ENCODE results near the gene DDX52. TPM values are rescaled to one million over a fixed set of nuclear protein-coding genes. Genes with fewer than 3 reads are reported as not detected.

Gene DDX52
- total and polyA plus RNA-seq, 11 donors = 6.7 to 20.9 (median 13.9) TPM

DNA sequence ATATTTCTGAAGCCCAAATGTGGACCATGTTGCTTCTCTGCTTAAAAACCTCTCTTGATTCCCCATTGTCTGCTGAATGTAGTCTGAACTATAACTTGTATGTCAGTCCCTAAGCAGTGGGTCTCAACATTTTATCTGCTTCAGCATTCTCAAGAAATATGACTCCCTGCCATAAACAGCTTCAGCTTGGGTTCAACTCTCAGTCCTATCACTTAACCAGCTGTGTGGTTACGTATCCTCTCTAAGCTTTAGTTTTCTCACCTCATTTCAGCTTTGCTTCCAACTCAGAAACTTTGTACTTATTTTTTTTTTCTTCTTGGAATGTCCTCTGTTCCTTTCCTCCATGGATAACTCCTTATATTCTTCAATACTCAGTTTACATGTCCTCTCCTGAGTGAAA, 4.6 kb upstream of the DDX52 start:
- no peak for TF ChIP-seq POLR2A (IDR thresholded peaks at IDR 0.05)
- no peak for TF ChIP-seq CTCF (IDR thresholded peaks at IDR 0.05)
- no peak overlapping the region for H3K4me3 ChIP-seq
- intact Hi-C loops (cut with DNase I) = loop anchor here in 4 of 10 donors (2.0 to 10.0 kb wide), 4 partner anchors 123 to 177 kb away; no protein-coding TSS in a partner anchor
- H3K36me3 ChIP-seq = no peaks in the 10 kb centered on the region
- H3K4me1 ChIP-seq = peaks cover 0 to 26% (median 7%) of the 10 kb centered on the region in 12 donors
- no peak overlapping the region for H3K27ac ChIP-seq
- WGBS, 4 donors = 65 to 72% (median 69%) methylated on average over 1 of the region's 1 CpG
- ATAC-seq = no peak
- peaks cover 0 to 36% (median 0%) of the 10 kb centered on the region in 9 donors for H3K27me3 ChIP-seq
- DNase-seq = no peak
- H3K9me3 ChIP-seq = no peaks in the 10 kb centered on the region

DNA sequence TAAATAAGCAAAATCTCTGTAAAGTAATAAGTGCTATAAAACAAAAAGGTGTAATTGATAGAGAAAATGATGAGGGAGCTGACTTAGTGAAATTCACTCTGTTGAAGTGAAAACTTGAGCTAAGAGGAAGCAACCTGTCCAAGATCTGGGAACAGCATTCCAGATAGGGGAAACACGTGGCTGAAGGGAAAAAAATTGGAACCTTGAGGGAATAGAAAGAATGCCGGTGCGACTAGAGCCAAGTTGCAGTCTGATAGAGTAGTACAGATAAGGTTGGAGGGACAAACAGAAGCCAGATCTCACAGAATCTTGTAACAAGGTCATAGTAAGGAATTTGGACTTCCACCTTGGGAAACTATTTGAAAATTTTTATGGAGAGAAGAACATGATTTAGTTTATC, 623 bp upstream of the DDX52 start:
- Histone ChIP-seq H3K4me3 (peak overlapping the region in 11 of 12 donors; percentile 69 to 97 (median 80)), H3K27ac (peak overlapping the region in 11 of 12 donors; percentile 79 to 94 (median 87)), H3K4me1 (peaks cover 0 to 45% (median 24%) of the 10 kb centered on the region in 12 donors), H3K36me3 (peaks cover 0 to 30% (median 26%) of the 10 kb centered on the region in 9 donors), H3K27me3 (peaks cover 0 to 16% (median 0%) of the 10 kb centered on the region in 9 donors), H3K9me3 (no peaks in the 10 kb centered on the region)
- intact Hi-C loops (cut with DNase I) = loop anchor here in 1 of 10 donors (10.0 kb wide), 1 partner anchor 181 kb away; no protein-coding TSS in a partner anchor
- ATAC-seq = no peak
- 4 to 5% (median 5%) methylated on average over 3 of the region's 3 CpGs for WGBS, 4 donors
- TF ChIP-seq CTCF (IDR thresholded peaks at IDR 0.05) = no peak
- TF ChIP-seq POLR2A (IDR thresholded peaks at IDR 0.05) = no peak
- DNase-seq = no peak

GRCh38 chr17:37642681-37643080, 565 bp downstream of the DDX52 start:
- intact Hi-C loops (cut with DNase I) = loop anchor here in 1 of 10 donors (10.0 kb wide), 1 partner anchor 182 kb away; no protein-coding TSS in a partner anchor
- H3K27ac ChIP-seq = peak overlapping the region in 11 of 12 donors; percentile 79 to 94 (median 87)
- peaks cover 0 to 42% (median 35%) of the 10 kb centered on the region in 9 donors for H3K36me3 ChIP-seq
- peaks cover 0 to 38% (median 22%) of the 10 kb centered on the region in 12 donors for H3K4me1 ChIP-seq
- WGBS, 4 donors = 1 to 2% (median 2%) methylated on average over 7 of the region's 7 CpGs
- H3K9me3 ChIP-seq = no peaks in the 10 kb centered on the region
- peaks cover 0 to 12% (median 0%) of the 10 kb centered on the region in 9 donors for H3K27me3 ChIP-seq
- peak in 2 of 4 donors; percentile 19 to 34 for ATAC-seq
- TF ChIP-seq POLR2A (IDR thresholded peaks at IDR 0.05) (no peak), CTCF (IDR thresholded peaks at IDR 0.05) (no peak)
- peak overlapping the region; percentile 68 to 97 (median 78) for H3K4me3 ChIP-seq
- no peak for DNase-seq

DNA sequence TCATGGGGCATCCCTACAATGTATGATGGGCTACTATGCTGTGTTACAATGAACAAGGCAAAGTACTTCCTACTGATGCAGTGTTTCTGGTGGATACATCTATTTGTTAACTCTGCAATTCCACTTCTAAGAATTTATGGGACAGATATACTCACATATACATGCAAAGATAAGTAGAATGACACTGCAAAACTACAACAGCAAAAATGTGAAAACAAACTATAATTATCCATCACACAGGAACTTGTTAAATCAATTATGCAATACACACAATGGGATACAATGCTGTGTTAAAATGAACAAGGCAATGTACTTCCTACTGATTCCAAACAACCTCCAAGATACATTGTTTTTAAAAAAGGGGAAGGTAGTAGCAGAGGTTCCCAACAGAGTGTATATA, 3.2 kb downstream of the DDX52 start:
- no peak overlapping the region for H3K27ac ChIP-seq
- intact Hi-C loops (cut with DNase I) = loop anchor here in 1 of 10 donors (10.0 kb wide), 1 partner anchor 185 kb away; no protein-coding TSS in a partner anchor

More for the DNA sequence above, 3.2 kb downstream of the DDX52 start:
- TF ChIP-seq POLR2A (IDR thresholded peaks at IDR 0.05) = no peak
- no peak for TF ChIP-seq CTCF (IDR thresholded peaks at IDR 0.05)
- DNase-seq (no peak), ATAC-seq (no peak)
- Histone ChIP-seq H3K9me3 (no peaks in the 10 kb centered on the region), H3K27me3 (peaks cover 0 to 3% (median 0%) of the 10 kb centered on the region in 9 donors), H3K4me1 (peaks cover 0 to 38% (median 22%) of the 10 kb centered on the region in 12 donors), H3K4me3 (no peak overlapping the region), H3K36me3 (peaks cover 0 to 67% (median 62%) of the 10 kb centered on the region in 9 donors)

Data from heart left ventricle (tissue), 16 donors.